Neutrophil (primary cell): Measurements from ENCODE around the gene MEG3.

ENCODE experiments used
- H3K27ac ChIP-seq: fragments of 200-600 bp; sonication (generic); 2 replicates; pipeline ENCODE4 v1.5.1; 2016; ENCODE audit warnings: mild to moderate bottlenecking, moderate library complexity
- H3K27me3 ChIP-seq: fragments of 200-600 bp; sonication (generic); 2 replicates; pipeline ENCODE4 v1.6.0; 2016; ENCODE audit warnings: mild to moderate bottlenecking
- H3K36me3 ChIP-seq: fragments of 200-600 bp; sonication (generic); 2 replicates; pipeline ENCODE4 v1.5.1; 2017
- H3K4me1 ChIP-seq, 2 experiments: fragments of 200-600 bp in 1 of 2; sonication (generic) in 1 of 2; 1 replicate in 1 of 2; 2 replicates in 1 of 2; pipeline versions ENCODE4 v1.5.1 to v1.6.1; 2013 to 2016; ENCODE audit warnings: low read depth in 1 of 2, low read length in 1 of 2, mild to moderate bottlenecking in 1 of 2, moderate library complexity in 1 of 2; ENCODE audit not compliant: control insufficient read depth in 1 of 2, insufficient read depth in 1 of 2
- H3K4me3 ChIP-seq, 2 experiments: fragments of 200-600 bp in 1 of 2; sonication (generic) in 1 of 2; 1 replicate in 1 of 2; 2 replicates in 1 of 2; pipeline ENCODE4 v1.5.1; 2013 to 2016; ENCODE audit warnings: low read depth in 1 of 2, low read length in 1 of 2, mild to moderate bottlenecking in 1 of 2, moderate library complexity in 1 of 2
- H3K9me3 ChIP-seq: fragments of 200-600 bp; sonication (generic); 2 replicates; pipeline ENCODE4 v1.5.1; 2016
- CTCF ChIP-seq: fragments of 200-600 bp; sonication (generic); IDR thresholded peaks from 2 replicates; pipeline ENCODE4 v1.5.1; 2016; ENCODE audit warnings: antibody characterized with exemption

The MEG3 gene

GRCh38 chr14:100837805-100838350, 12.0 kb downstream of the MEG3 start:
- no peak for TF ChIP-seq CTCF
- Histone ChIP-seq H3K36me3 (no peaks in the 10 kb centered on the region), H3K27ac (no peak overlapping the region), H3K4me1 (peaks cover 19% of the 10 kb centered on the region in 2 experiments), H3K9me3 (no peaks in the 10 kb centered on the region), H3K4me3 (no peak overlapping the region), H3K27me3 (no peaks in the 10 kb centered on the region)

DNA sequence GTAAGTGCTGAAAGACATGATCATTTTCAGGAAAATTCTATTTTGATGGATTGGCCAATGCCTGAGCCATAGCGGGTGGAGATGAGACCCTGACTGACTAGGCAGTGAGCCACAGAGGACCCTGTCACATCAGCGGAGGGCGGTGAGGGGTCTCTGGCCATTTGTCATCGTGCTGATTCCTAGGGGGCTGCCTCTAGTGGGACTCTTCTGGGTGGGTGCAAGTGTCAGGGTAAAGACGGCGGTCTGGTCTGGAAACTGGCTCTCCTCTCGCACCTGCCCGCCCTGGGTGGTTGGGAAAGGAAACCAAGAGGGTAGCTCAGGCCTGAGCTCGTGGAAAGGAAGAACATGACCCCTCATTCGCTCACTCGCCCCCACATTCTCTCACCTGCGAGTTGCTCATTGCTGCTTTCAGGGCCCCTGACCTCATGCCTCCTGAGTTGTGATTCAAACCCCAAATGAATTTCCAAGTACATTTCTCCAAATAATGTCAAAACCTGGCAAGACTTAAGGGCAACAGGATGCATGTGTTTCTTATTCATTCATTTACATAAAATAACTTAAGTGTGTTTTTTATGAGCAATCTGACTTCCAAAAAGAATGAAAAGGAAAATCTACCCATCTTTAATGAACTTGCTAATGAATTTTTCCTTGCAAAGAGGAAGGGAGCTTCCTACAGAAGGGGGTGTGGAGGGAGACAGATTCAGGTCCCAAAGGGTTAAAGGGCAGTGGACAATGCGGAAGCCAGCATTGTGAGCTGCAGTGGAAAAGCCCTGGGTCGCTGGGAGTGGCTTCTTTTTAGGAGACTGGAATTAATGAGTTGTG, 12.8 kb downstream of the MEG3 start:
- Histone ChIP-seq H3K27ac (no peak overlapping the region), H3K4me1 (peaks cover 27% of the 10 kb centered on the region in 2 experiments), H3K36me3 (no peaks in the 10 kb centered on the region), H3K27me3 (no peaks in the 10 kb centered on the region), H3K4me3 (no peak overlapping the region), H3K9me3 (no peaks in the 10 kb centered on the region)
- no peak for TF ChIP-seq CTCF

DNA sequence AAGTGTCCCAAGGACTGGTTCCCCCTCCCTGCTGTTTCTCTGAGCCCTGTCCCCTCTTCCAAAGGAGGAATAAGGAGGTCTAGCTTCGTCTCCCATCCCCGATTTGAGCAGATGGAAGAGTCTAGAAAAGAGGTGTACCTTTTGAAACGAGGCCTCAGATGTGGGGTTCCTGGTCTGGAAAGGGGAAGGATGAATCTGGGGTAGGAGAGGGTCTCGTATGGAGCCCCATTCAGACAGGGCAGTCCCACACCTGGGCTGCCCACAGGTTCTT, 13.3 kb downstream of the MEG3 start:
- Histone ChIP-seq H3K27me3 (no peaks in the 10 kb centered on the region), H3K4me1 (peaks cover 32% of the 10 kb centered on the region in 2 experiments), H3K27ac (no peak overlapping the region), H3K9me3 (no peaks in the 10 kb centered on the region), H3K36me3 (no peaks in the 10 kb centered on the region), H3K4me3 (no peak overlapping the region)
- no peak for TF ChIP-seq CTCF

- Histone ChIP-seq H3K27me3 (no peaks in the 10 kb centered on the region), H3K36me3 (no peaks in the 10 kb centered on the region), H3K27ac (no peak overlapping the region), H3K4me1 (peaks cover 33% of the 10 kb centered on the region in 2 experiments), H3K9me3 (no peaks in the 10 kb centered on the region), H3K4me3 (no peak overlapping the region)
- TF ChIP-seq CTCF, result no peak
Observed at GRCh38 chr14:100839681-100840111, 13.8 kb downstream of the MEG3 start.

DNA sequence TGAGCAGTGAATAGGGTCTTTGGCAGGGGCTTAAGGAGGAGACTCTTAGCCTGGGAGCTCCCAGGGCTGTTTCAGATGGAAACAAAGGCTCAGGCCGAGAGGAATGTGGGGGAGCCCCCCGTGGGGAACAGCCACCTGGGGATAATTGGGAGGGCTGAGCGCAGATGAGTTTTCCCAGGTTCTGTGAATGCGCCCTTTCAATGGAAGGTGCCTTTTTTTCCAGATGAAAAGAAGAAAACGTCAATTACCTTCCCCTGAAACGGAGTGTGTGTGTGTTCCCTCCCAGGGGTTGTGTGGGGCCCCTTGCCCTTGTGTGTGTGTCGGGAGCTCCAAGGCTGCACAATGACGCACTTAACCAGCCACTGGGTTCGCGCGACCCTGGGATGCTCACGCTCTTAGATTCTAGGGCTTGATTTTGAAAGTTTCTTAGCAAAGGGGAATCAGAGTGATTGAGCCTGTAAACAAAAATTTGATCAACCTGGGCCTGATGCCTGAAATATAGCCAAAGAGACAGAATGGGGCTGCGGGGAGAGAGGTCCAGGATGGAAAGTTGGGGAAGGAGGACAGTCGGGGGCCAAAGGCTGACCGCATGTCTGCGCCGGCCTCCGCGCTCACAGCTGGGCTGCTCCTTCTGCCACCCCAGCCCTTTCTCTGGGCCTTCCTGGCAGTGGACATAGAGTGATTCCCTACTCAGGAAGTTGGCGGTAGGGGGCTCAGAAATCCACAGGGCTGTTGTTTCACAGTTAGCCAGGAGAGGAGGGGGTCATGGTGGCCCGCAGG, 14.6 kb downstream of the MEG3 start:
- Histone ChIP-seq H3K36me3 (no peaks in the 10 kb centered on the region), H3K27ac (peak overlapping the region; percentile 88), H3K27me3 (no peaks in the 10 kb centered on the region), H3K9me3 (no peaks in the 10 kb centered on the region), H3K4me3 (no peak overlapping the region), H3K4me1 (peaks cover 33% of the 10 kb centered on the region in 2 experiments)
- no peak for TF ChIP-seq CTCF
